PC-3 (cell line): ENCODE results near the gene BCL3. TPM values are rescaled to one million over a fixed set of nuclear protein-coding genes. Genes with fewer than 3 reads are reported as not detected.

Experiments used
- ATAC-seq: fragments of 200-7000 bp; cut with Tn5 transposase; 2 replicates; pipeline ENCODE4 v1.9.1; 2020; ENCODE audit warnings: mild to moderate bottlenecking, moderate library complexity
- BruUV-seq: library from RNA; stranded (reverse); fragments of 400-500 nt; replicated peaks from 2 replicates; lab custom pipeline; 2021; lab: Mats Ljungman, UMichigan
- CTCF ChIA-PET: fragments of 300-600 bp; sonication (Branson Sonifier 250); formaldehyde crosslinking; loops from one replicate; lab custom pipeline; 2022; ENCODE audit warnings: antibody characterized with exemption; lab: Charles Lee
- POLR2A ChIA-PET: fragments of 300-600 bp; sonication (Branson Sonifier 250); formaldehyde crosslinking; loops from one replicate; lab custom pipeline; 2022; ENCODE audit warnings: antibody characterized with exemption; ENCODE audit not compliant: unreplicated experiment; lab: Charles Lee
- DNase-seq: peaks from one replicate; pipeline ENCODE4 v3.0.0-alpha.2; 2015
- H2AFZ ChIP-seq: fragments of 300-600 bp; sonication (generic); 2 replicates; pipeline ENCODE4 v1.6.0; 2016; ENCODE audit warnings: antibody characterized with exemption, low read length
- H3F3A ChIP-seq: fragments of 300-600 bp; sonication (generic); one replicate; pipeline ENCODE4 v1.6.0; 2017; ENCODE audit warnings: antibody characterized with exemption, low read length, control low read depth, mild to moderate bottlenecking; ENCODE audit not compliant: unreplicated experiment
- H3K27ac ChIP-seq: fragments of 300-600 bp; sonication (generic); 2 replicates; pipeline ENCODE4 v1.5.1; 2016; ENCODE audit warnings: mild to moderate bottlenecking, low read length
- H3K27me3 ChIP-seq: fragments of 300-600 bp; sonication (generic); 2 replicates; pipeline ENCODE4 v1.6.1; 2016; ENCODE audit warnings: low read length, mixed read lengths
- H3K36me3 ChIP-seq: fragments of 300-600 bp; sonication (generic); 2 replicates; pipeline ENCODE4 v1.6.1; 2016; ENCODE audit warnings: low read depth, mixed run types, low read length, mixed read lengths
- H3K4me1 ChIP-seq: fragments of 300-600 bp; sonication (generic); 2 replicates; pipeline ENCODE4 v1.5.1; 2016; ENCODE audit warnings: low read length; ENCODE audit not compliant: insufficient read depth
- H3K4me2 ChIP-seq: fragments of 300-600 bp; sonication (generic); 2 replicates; pipeline ENCODE4 v1.6.0; 2016; ENCODE audit warnings: low read length
- H3K4me3 ChIP-seq: fragments of 300-600 bp; sonication (generic); 2 replicates; pipeline ENCODE4 v1.5.1; 2016; ENCODE audit warnings: mild to moderate bottlenecking, low read length, mixed read lengths
- H3K79me2 ChIP-seq: fragments of 300-600 bp; sonication (generic); 2 replicates; pipeline ENCODE4 v1.6.1; 2017; ENCODE audit warnings: low read length, mixed read lengths
- H3K9ac ChIP-seq: fragments of 300-600 bp; sonication (generic); 2 replicates; pipeline ENCODE4 v1.6.0; 2016; ENCODE audit warnings: mild to moderate bottlenecking, low read length
- H3K9me2 ChIP-seq: fragments of 300-600 bp; sonication (generic); replicated peaks from 2 replicates; pipeline ENCODE4 v1.6.1; 2016; ENCODE audit warnings: mixed run types, low read length, mixed read lengths
- H3K9me3 ChIP-seq: fragments of 300-600 bp; sonication (generic); 2 replicates; pipeline ENCODE4 v1.6.1; 2016; ENCODE audit warnings: low read length, mixed read lengths
- H4K20me1 ChIP-seq: fragments of 300-600 bp; sonication (generic); 2 replicates; pipeline ENCODE4 v1.6.1; 2016; ENCODE audit warnings: low read length, mixed read lengths
- EZH2 ChIP-seq: fragments of 300-600 bp; sonication (generic); IDR thresholded peaks from one replicate; pipeline ENCODE4 v1.6.1; 2017; ENCODE audit warnings: antibody characterized with exemption, mild to moderate bottlenecking, low read length; ENCODE audit not compliant: unreplicated experiment
- EZH2phosphoT487 ChIP-seq: fragments of 300-600 bp; sonication (generic); IDR thresholded peaks from 2 replicates; pipeline ENCODE4 v1.6.1; 2018; ENCODE audit warnings: mild to moderate bottlenecking, antibody characterized with exemption, low read length, borderline replicate concordance
- intact Hi-C: fragments of 100-400 bp; cut with micrococcal nuclease; formaldehyde crosslinking; loops from 2 replicates; pipeline ENCODE4 v1.9.0; 2023
- total RNA-seq: library from RNA; depleted of rRNA; stranded (reverse); fragments of >200 nt; gene quantifications from 2 replicates; pipeline ENCODE4 v1.2.3, GENCODE V29; 2014
- TF ChIP-seq, protein P1 (sequence below): fragments of 300-600 bp; sonication (generic); conservative IDR thresholded peaks from 2 replicates; pipeline ENCODE4 v1.5.1; 2017; ENCODE audit warnings: antibody characterized with exemption, low read depth, mild to moderate bottlenecking, low read length

Gene BCL3
- total RNA-seq, 1 experiment from 2014 or later, result 25.5 TPM

GRCh38 chr19:44776402-44777096, 28.0 kb downstream of the BCL3 start:
- Histone ChIP-seq H3K4me2 (peak overlapping the region; percentile 63), H3K4me1 (peaks cover 41% of the 10 kb centered on the region)

DNA sequence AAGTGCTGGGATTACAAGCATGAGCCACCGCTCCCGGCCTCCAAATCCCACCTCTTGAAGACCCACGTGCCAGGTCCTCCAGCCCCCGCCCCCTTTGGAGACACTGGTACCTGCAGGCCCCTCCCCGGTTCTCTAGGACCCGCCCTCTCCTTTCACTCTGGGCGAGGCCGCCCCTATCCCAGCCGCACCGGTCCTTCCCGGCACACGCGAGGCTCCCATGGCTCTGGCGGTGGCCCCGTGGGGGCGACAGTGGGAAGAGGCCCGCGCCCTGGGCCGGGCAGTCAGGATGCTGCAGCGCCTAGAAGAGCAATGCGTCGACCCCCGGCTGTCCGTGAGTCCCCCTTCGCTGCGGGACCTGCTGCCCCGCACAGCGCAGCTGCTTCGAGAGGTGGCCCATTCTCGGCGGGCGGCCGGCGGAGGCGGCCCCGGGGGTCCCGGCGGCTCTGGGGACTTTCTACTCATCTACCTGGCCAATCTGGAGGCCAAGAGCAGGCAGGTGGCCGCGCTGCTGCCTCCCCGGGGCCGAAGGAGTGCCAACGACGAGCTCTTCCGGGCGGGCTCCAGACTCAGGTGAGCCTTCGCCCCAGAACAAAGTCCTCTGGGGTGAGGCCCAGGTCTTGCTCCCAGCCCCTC, 29.3 kb downstream of the BCL3 start, which contains the start of gene CBLC:
CBLC (plus strand) TSS at position 176 of the 633 bp plus-strand sequence; CDS start at position 218, 42 bp downstream.
- H3K4me2 ChIP-seq, result peak within 1 kb of the TSS; percentile 87

More at GRCh38 chr19:44776402-44777096, 28.0 kb downstream of the BCL3 start:
- ATAC-seq, result peak; percentile 20; the same call in 1 of the 2 replicates
- POLR2A ChIA-PET, result interaction anchor here (0.6 kb wide), 1 partner anchor 70 kb away, joined by 25 read pairs; the partner anchor contains the start of gene NECTIN2
- peak overlapping the region; percentile 81 for H3K27ac ChIP-seq
- no peak overlapping the region for H2AFZ ChIP-seq
- H3K4me3 ChIP-seq, result no peak overlapping the region
- peaks cover 29% of the 10 kb centered on the region for H3K79me2 ChIP-seq
- H4K20me1 ChIP-seq, result no peaks in the 10 kb centered on the region
- H3K36me3 ChIP-seq, result no peaks in the 10 kb centered on the region
- TF ChIP-seq EZH2phosphoT487, result no peak
- TF ChIP-seq, protein P1, sequence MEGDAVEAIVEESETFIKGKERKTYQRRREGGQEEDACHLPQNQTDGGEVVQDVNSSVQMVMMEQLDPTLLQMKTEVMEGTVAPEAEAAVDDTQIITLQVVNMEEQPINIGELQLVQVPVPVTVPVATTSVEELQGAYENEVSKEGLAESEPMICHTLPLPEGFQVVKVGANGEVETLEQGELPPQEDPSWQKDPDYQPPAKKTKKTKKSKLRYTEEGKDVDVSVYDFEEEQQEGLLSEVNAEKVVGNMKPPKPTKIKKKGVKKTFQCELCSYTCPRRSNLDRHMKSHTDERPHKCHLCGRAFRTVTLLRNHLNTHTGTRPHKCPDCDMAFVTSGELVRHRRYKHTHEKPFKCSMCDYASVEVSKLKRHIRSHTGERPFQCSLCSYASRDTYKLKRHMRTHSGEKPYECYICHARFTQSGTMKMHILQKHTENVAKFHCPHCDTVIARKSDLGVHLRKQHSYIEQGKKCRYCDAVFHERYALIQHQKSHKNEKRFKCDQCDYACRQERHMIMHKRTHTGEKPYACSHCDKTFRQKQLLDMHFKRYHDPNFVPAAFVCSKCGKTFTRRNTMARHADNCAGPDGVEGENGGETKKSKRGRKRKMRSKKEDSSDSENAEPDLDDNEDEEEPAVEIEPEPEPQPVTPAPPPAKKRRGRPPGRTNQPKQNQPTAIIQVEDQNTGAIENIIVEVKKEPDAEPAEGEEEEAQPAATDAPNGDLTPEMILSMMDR, result no peak
- no peak for TF ChIP-seq EZH2
- intact Hi-C loops, result no loop called here
- CTCF ChIA-PET, result no interaction called here
- no peaks in the 10 kb centered on the region for H3K9me2 ChIP-seq
- no peaks in the 10 kb centered on the region for H3K9me3 ChIP-seq
- DNase-seq, result peak; percentile 88
- no TSS peak for BruUV-seq
- no peaks in the 10 kb centered on the region for H3K27me3 ChIP-seq
- H3K9ac ChIP-seq, result peak overlapping the region; percentile 43
- H3F3A ChIP-seq, result no peaks in the 10 kb centered on the region

More for the DNA sequence above, 29.3 kb downstream of the BCL3 start, which contains the start of gene CBLC:
- H2AFZ ChIP-seq, result peak within 1 kb of the TSS; percentile 73
- H3K4me1 ChIP-seq, result peaks cover 41% of the 10 kb centered on the region
- H3K4me3 ChIP-seq, result peak within 1 kb of the TSS; percentile 78
- intact Hi-C loops, result no loop called here
- no peaks in the 10 kb centered on the region for H3F3A ChIP-seq
- peaks cover 29% of the 10 kb centered on the region for H3K79me2 ChIP-seq
- H3K9ac ChIP-seq, result peak within 1 kb of the TSS; percentile 80
- no peak for TF ChIP-seq EZH2
- TF ChIP-seq, protein P1, result peak; percentile 42; the same call in 1 of the 2 replicates
- TF ChIP-seq EZH2phosphoT487, result no peak
- H3K36me3 ChIP-seq, result no peaks in the 10 kb centered on the region
- CTCF ChIA-PET, result interaction anchor here (0.6 kb wide), 1 partner anchor 1031 kb away, joined by 3 read pairs; no protein-coding TSS in a partner anchor
- no peaks in the 10 kb centered on the region for H4K20me1 ChIP-seq
- POLR2A ChIA-PET, result no interaction called here
- ATAC-seq (peak; percentile 76), DNase-seq (peak; percentile 88)
- H3K27ac ChIP-seq, result peak within 1 kb of the TSS; percentile 81
- H3K27me3 ChIP-seq, result no peaks in the 10 kb centered on the region
- no peaks in the 10 kb centered on the region for H3K9me3 ChIP-seq
- H3K9me2 ChIP-seq, result no peaks in the 10 kb centered on the region
- BruUV-seq, result no TSS peak
